Measurements from ENCODE around the gene ANKRD55. TPM values are rescaled to one million over a fixed set of nuclear protein-coding genes. Genes with fewer than 3 reads are reported as not detected.

The ANKRD55 gene
- total and polyA plus RNA-seq, 2 of the 8 experiments (the other 6 are each of a cell fraction or from before 2014, with no cell fraction given), result not detected

DNA sequence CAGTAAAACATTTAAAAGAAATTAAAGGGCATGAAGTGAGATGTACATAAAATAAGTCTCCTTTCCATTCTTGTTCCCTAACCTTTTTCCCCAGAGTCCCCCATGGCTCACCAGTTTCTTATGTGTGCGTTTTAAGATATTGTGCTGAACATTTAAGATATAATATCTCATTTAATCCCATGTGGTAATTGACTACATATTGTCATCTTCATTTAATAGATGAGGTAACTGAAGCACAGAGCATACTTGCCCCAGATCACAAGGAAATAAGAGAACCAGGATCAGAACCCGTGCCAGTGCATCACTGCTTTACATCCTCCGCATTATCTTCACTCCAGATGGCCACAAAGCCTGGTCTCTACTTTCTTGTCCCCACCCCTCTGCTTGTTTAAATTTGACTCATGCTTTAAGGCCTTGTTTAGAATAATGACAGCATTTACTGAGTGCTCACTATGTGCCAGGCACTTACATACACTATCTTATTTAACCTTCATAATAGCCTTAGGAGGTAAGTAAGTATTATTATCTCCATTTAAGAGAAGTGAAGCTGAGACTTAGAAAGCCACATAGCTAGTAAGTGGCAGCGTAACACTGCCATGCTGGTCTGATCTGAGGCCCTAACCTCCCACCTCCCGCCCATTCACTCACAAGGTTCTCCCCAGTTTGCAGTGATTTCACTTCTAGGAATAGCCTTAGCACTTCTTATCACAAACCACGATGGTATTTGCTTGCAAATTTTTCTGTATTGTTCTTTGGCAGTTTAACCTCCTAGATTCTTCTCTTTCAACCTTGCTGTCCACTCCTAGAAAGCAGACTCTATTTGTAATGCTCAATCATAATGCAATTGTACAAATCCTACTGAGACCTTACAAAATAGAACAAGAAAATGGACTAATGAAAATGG lies 160.0 kb downstream of the ANKRD55 start:
- CTCF ChIA-PET (ENCODE audit: partially characterized antibody), result interaction anchor here (0.6 to 0.7 kb wide), 3 partner anchors 40 to 299 kb away, joined by 3 read pairs; no protein-coding TSS in a partner anchor
- no peak for FAIRE-seq
- TF ChIP-seq PHF8 (conservative IDR thresholded peaks at IDR 0.05; ENCODE audit: low read depth, low read length), result no peak
- TF ChIP-seq CHD1 (IDR thresholded peaks at IDR 0.05; ENCODE audit: low read depth, low read length), result no peak
- no peak for TF ChIP-seq SP1 (IDR thresholded peaks at IDR 0.05; ENCODE audit: low read depth, low read length)
- TF ChIP-seq RBBP5 (IDR thresholded peaks at IDR 0.05; ENCODE audit: borderline replicate concordance, low read depth, low read length), result no peak
- TF ChIP-seq TBP (IDR thresholded peaks at IDR 0.05; ENCODE audit: low read depth, low read length), result no peak
- no peak for TF ChIP-seq ZNF274 (IDR thresholded peaks at IDR 0.05; ENCODE audit: borderline replicate concordance, extremely low read depth, low read length)
- no peak for TF ChIP-seq EGR1 (IDR thresholded peaks at IDR 0.05; ENCODE audit: borderline replicate concordance, low read depth, low read length)
- TF ChIP-seq SP4 (IDR thresholded peaks at IDR 0.05; ENCODE audit: low read length), result no peak
- no peak for TF ChIP-seq NANOG (IDR thresholded peaks at IDR 0.05; ENCODE audit: insufficient read depth, low read depth, low read length, poor library complexity, severe bottlenecking)
- TF ChIP-seq BCL11A (IDR thresholded peaks at IDR 0.05; ENCODE audit: low read depth in 2 of 2, low read length in 2 of 2), result no peak
- TF ChIP-seq SIX5 (IDR thresholded peaks at IDR 0.05; ENCODE audit: low read depth, low read length), result no peak
- TF ChIP-seq GABPA (IDR thresholded peaks at IDR 0.05; ENCODE audit: borderline replicate concordance, insufficient read depth, low read length), result no peak

More for the DNA sequence above, 160.0 kb downstream of the ANKRD55 start:
- no peak for DNase-seq (ENCODE audit: low read depth in 1 of 2, low spot score in 2 of 2)
- Histone ChIP-seq H3K79me2 (ENCODE audit: control insufficient read depth in 1 of 2, insufficient read depth in 2 of 2, low read length in 2 of 2) (no peaks in the 10 kb centered on the region), H3K27me3 (replicated peaks in 1 of 4; ENCODE audit: control insufficient read depth in 3 of 4, extremely low read depth in 1 of 4, insufficient read depth in 3 of 4, low read length in 3 of 4) (no peaks in the 10 kb centered on the region), H3K14ac (ENCODE audit: insufficient read length) (no peak overlapping the region), H3K23ac (ENCODE audit: insufficient read length) (no peak overlapping the region), H2BK12ac (ENCODE audit: low read depth, low read length) (no peak overlapping the region), H3K9me3 (ENCODE audit: insufficient read depth in 2 of 2, low read depth in 1 of 2, low read length in 1 of 2) (no peaks in the 10 kb centered on the region), H3K4me1 (replicated peaks in 1 of 4; ENCODE audit: control insufficient read depth in 3 of 4, insufficient read depth in 4 of 4, low read length in 3 of 4) (no peaks in the 10 kb centered on the region), H2BK15ac (ENCODE audit: low read length) (no peak overlapping the region), H3K4me3 (ENCODE audit: extremely low read depth in 1 of 4, insufficient read depth in 2 of 4, low read depth in 3 of 4, low read length in 4 of 4) (no peak overlapping the region), H3K36me3 (ENCODE audit: control insufficient read depth in 2 of 4, insufficient read depth in 4 of 4, low read length in 3 of 4) (no peaks in the 10 kb centered on the region), H3K27ac (ENCODE audit: low read depth, low read length) (no peak overlapping the region), H3K4ac (replicated peaks; ENCODE audit: insufficient read length, low read depth, low read length) (no peak overlapping the region), H3K4me2 (ENCODE audit: insufficient read depth in 1 of 2, low read depth in 2 of 2, low read length in 2 of 2) (no peak overlapping the region), H4K20me1 (replicated peaks in 1 of 2; ENCODE audit: control insufficient read depth in 1 of 2, insufficient read depth in 2 of 2, low read length in 2 of 2) (no peaks in the 10 kb centered on the region), H3K18ac (ENCODE audit: extremely low read depth, low read length) (no peak overlapping the region), H3K23me2 (ENCODE audit: low read depth, low read length) (no peaks in the 10 kb centered on the region; the same call in 1 of the 2 replicates), H2AK5ac (ENCODE audit: low read depth, low read length) (no peak overlapping the region), H2BK120ac (replicated peaks; ENCODE audit: low read depth, low read length) (no peak overlapping the region), H2BK20ac (ENCODE audit: low read length) (no peak overlapping the region), H3K9ac (replicated peaks in 1 of 4; ENCODE audit: extremely low read depth in 1 of 4, low read depth in 3 of 4, low read length in 3 of 4) (no peak overlapping the region), H2AFZ (ENCODE audit: low read length) (no peak overlapping the region), H4K8ac (ENCODE audit: extremely low read depth, insufficient read depth, low read length) (no peak overlapping the region), H4K91ac (replicated peaks; ENCODE audit: insufficient read length, low read length) (no peak overlapping the region), H3K79me1 (ENCODE audit: low read depth, low read length) (no peaks in the 10 kb centered on the region), H3K56ac (replicated peaks; ENCODE audit: insufficient read length, low read depth, low read length) (no peak overlapping the region), H2BK5ac (ENCODE audit: low read depth, low read length) (no peak overlapping the region), H4K5ac (ENCODE audit: insufficient read length, low read depth, low read length) (no peak overlapping the region)
- POLR2A ChIA-PET (ENCODE audit: partially characterized antibody), result no interaction called here
- WGBS, 2 experiments (ENCODE audit: extremely low coverage in 1 of 2, insufficient coverage in 1 of 2, insufficient read length in 1 of 2, insufficient replicate concordance in 2 of 2, low coverage in 1 of 2, low lambda C conversion rate in 2 of 2, missing lambda C conversion rate in 1 of 2), result 91% methylated on average over 6 of the region's 6 CpGs; no CpG with 5 or more reads in 1 of the 2 experiments
